WI38 (cell line): Measurements from ENCODE around the gene SRGAP3.

ENCODE experiments used
- H3K4me3 ChIP-seq: 2 replicates; pipeline ENCODE4 v1.5.1; 2011; ENCODE audit warnings: low read depth, mild to moderate bottlenecking, control low read depth, low read length
- CTCF ChIP-seq: IDR thresholded peaks from 2 replicates; pipeline ENCODE4 v1.5.1; 2012; ENCODE audit warnings: low read depth, mild to moderate bottlenecking, control low read depth, low read length

Gene SRGAP3

GRCh38 chr3:9147215-9147895 lies 102.1 kb downstream of the SRGAP3 start:
- no peak for TF ChIP-seq CTCF
- H3K4me3 ChIP-seq = no peak overlapping the region

DNA sequence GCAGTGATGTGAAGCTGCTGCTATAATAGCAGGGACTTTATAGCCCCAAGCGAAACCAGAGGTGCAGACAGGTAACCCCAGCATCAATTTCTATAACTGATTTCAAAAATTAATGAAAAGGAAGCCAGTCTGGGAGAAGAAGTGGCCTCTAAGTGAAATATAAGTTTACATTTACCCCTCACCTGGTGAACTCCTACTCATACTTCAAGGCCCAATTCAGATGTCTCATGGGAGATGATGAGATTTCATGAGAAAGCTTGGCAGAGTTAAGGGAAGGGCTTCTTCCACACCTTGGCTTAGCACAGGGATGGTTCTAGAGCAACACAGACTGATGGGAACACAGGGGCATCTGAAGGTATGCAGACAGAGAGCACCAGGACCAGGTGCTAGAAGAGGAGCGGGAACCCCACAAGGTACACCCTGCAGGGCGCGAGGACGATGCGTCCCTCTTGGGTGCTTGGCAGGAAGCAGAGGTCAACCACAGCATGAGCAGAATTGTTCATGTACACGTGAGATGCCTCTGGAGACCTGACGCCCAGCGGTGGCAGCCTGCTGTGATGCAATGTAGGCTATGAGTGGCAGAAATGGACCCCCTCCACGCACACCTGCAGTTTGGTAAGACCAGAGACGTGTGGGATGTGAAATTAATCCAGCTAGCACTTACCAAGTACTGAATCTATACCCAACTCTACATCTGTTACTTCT lies 102.9 kb downstream of the SRGAP3 start:
- TF ChIP-seq CTCF = no peak
- no peak overlapping the region for H3K4me3 ChIP-seq

DNA sequence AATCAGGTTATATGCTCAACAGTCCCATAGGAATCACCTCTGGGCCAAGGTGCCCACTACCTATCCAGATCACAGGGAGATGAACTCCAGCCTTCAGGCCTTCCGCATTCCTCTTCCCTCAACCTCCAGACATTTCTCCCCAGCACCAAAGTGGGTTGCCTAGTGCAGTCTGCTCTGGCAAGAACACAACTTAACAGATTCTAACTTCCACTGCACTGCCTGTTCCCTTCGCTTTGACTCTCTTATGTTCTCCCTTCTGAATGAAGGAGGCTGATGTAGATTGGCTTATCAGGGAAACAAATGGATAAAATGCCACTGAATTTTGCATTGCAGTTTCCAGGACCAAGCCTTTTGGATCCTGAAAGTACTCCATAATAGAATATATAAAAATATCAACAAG lies 106.3 kb downstream of the SRGAP3 start:
- H3K4me3 ChIP-seq = no peak overlapping the region
- TF ChIP-seq CTCF = no peak

DNA sequence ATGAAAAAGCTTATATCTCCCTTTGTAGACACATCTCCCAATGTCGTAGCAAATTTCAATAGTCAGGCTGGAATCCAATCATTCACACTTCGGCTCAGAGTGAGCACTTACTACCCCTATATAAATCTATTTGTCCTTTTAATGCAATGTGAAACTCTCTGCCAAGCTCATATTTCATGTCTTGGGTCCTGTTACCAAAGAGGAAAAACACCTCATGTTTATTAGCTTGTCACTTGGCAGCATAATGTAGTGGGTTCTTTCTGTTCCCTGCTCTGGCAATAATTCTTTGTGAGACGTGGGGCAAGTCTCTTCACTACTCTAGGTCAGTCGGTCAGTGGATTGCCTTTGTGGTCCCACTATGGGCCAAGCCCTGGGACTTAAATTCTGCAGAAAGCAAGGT lies 107.1 kb downstream of the SRGAP3 start:
- no peak for TF ChIP-seq CTCF
- no peak overlapping the region for H3K4me3 ChIP-seq

- no peak for TF ChIP-seq CTCF
- no peak overlapping the region for H3K4me3 ChIP-seq
These were observed 107.5 kb downstream of the SRGAP3 start for GRCh38 chr3:9141928-9142289.

GRCh38 chr3:9139366-9139765 lies 110.1 kb downstream of the SRGAP3 start:
- TF ChIP-seq CTCF = no peak
- no peak overlapping the region for H3K4me3 ChIP-seq

GRCh38 chr3:9137676-9138075 lies 111.8 kb downstream of the SRGAP3 start:
- TF ChIP-seq CTCF = no peak
- H3K4me3 ChIP-seq = no peak overlapping the region
